Thyroid gland (tissue), 4 donors: ENCODE data around the gene RASA3. TPM values are rescaled to one million over a fixed set of nuclear protein-coding genes. Genes with fewer than 3 reads are reported as not detected.
"Not testable (repeated sequence)": the region's sequence is repeated elsewhere in the genome, so short reads cannot be mapped to it uniquely, and the experiment has no call there.

Experiments
- DNase-seq, 2 donors: peaks; one replicate each; pipeline ENCODE4 v3.0.0-alpha.2; 2019
- H3K27ac ChIP-seq, 3 donors: fragments of 200-600 bp; sonication (generic); 1 replicate in 2 of 3; 2 replicates in 1 of 3; pipeline ENCODE4 v1.5.1; 2016 to 2019; ENCODE audit warnings: mild to moderate bottlenecking in 1 of 3, moderate library complexity in 1 of 3
- H3K27me3 ChIP-seq: fragments of 200-600 bp; sonication (generic); one replicate; pipeline ENCODE4 v1.5.1; 2019
- H3K36me3 ChIP-seq, 2 donors: fragments of 200-600 bp; sonication (generic); one replicate each; pipeline ENCODE4 v1.5.1; 2016 to 2019
- H3K4me1 ChIP-seq, 2 donors: fragments of 200-600 bp; sonication (generic); one replicate each; pipeline ENCODE4 v1.5.1; 2017 to 2019
- H3K4me3 ChIP-seq, 3 donors: fragments of 200-600 bp; sonication (generic); replicated peaks in 1 of 3; 1 replicate in 2 of 3; 2 replicates in 1 of 3; pipeline ENCODE4 v1.5.1; 2016; ENCODE audit warnings: mild to moderate bottlenecking in 1 of 3
- H3K9me3 ChIP-seq: fragments of 200-600 bp; sonication (generic); one replicate; pipeline ENCODE4 v1.5.1; 2017
- CTCF ChIP-seq, 6 experiments: fragments of 200-600 bp in 3 of 6; fragments of 450-650 bp in 3 of 6; sonication (generic) in 3 of 6; IDR thresholded peaks; one replicate each; pipeline ENCODE4 v1.5.1; 2016 to 2019; ENCODE audit warnings: antibody characterized with exemption in 6 of 6, mild to moderate bottlenecking in 2 of 6, inconsistent platforms in 1 of 6, moderate library complexity in 1 of 6
- POLR2A ChIP-seq, 2 donors: fragments of 450-650 bp; IDR thresholded peaks; one replicate each; pipeline ENCODE4 v1.6.1; 2017; ENCODE audit warnings: antibody characterized with exemption in 2 of 2, mild to moderate bottlenecking in 2 of 2, moderate library complexity in 1 of 2
- WGBS, 2 donors: methylation state at CpG; one replicate each; pipeline ENCODE4 v1.1.5; 2017; 5-methylcytosine and 5-hydroxymethylcytosine counted together
- intact Hi-C: fragments of 100-400 bp; cut with DNase I; formaldehyde crosslinking; loops from one replicate; pipeline ENCODE4 v1.15.1; 2023
- total RNA-seq, 4 donors: library from RNA; depleted of rRNA; stranded (reverse); fragments of >200 nt; gene quantifications; one replicate each; pipeline ENCODE4 v1.2.3, GENCODE V29; 2016

The RASA3 gene
- total RNA-seq, 4 donors from 2014 or later: 22.3 to 32.3 (median 25.5) TPM

GRCh38 chr13:114151031-114151430 is 18.6 kb upstream of the RASA3 start:
- Histone ChIP-seq H3K4me1 (no peaks in the 10 kb centered on the region), H3K36me3 (no peaks in the 10 kb centered on the region), H3K27ac (peak overlapping the region in 1 of 3 donors; percentile 2), H3K9me3 (no peaks in the 10 kb centered on the region), H3K27me3 (no peaks in the 10 kb centered on the region), H3K4me3 (no peak overlapping the region)
- intact Hi-C loops: no loop called here
- TF ChIP-seq CTCF (IDR thresholded peaks at IDR 0.05) (no peak), POLR2A (IDR thresholded peaks at IDR 0.05) (no peak)
- 64 to 80% methylated on average over 6 to 9 of the region's 10 CpGs for WGBS, 2 donors
- no peak for DNase-seq

- WGBS, 2 donors: 85 to 90% methylated on average over 11 of the region's 12 CpGs
- Histone ChIP-seq H3K4me1 (no peaks in the 10 kb centered on the region), H3K9me3 (no peaks in the 10 kb centered on the region), H3K27me3 (no peaks in the 10 kb centered on the region), H3K27ac (no peak overlapping the region), H3K4me3 (no peak overlapping the region), H3K36me3 (no peaks in the 10 kb centered on the region)
- TF ChIP-seq CTCF (IDR thresholded peaks at IDR 0.05) (no peak), POLR2A (IDR thresholded peaks at IDR 0.05) (no peak)
- no peak for DNase-seq
- intact Hi-C loops: no loop called here
Observed at GRCh38 chr13:114149774-114150740, 17.6 kb upstream of the RASA3 start.

GRCh38 chr13:114148886-114149285 is 16.5 kb upstream of the RASA3 start:
- H3K9me3 ChIP-seq, intact Hi-C loops, H3K4me3 ChIP-seq, H3K4me1 ChIP-seq, H3K27ac ChIP-seq, H3K36me3 ChIP-seq, H3K27me3 ChIP-seq, DNase-seq: not testable (repeated sequence)
- WGBS, 2 donors: 88 to 91% methylated on average over 14 to 19 of the region's 19 CpGs

GRCh38 chr13:114148521-114148855 is 16.1 kb upstream of the RASA3 start:
- Histone ChIP-seq H3K27me3 (no peaks in the 10 kb centered on the region), H3K9me3 (no peaks in the 10 kb centered on the region), H3K27ac (no peak overlapping the region), H3K4me1 (no peaks in the 10 kb centered on the region), H3K4me3 (no peak overlapping the region), H3K36me3 (no peaks in the 10 kb centered on the region)
- WGBS, 2 donors: 81 to 89% methylated on average over 8 of the region's 8 CpGs
- no peak for TF ChIP-seq CTCF (IDR thresholded peaks at IDR 0.05)
- TF ChIP-seq POLR2A (IDR thresholded peaks at IDR 0.05): no peak
- no peak for DNase-seq
- intact Hi-C loops: no loop called here

GRCh38 chr13:114147803-114148520 is 15.5 kb upstream of the RASA3 start:
- Histone ChIP-seq H3K36me3 (no peaks in the 10 kb centered on the region), H3K4me3 (no peak overlapping the region), H3K27ac (no peak overlapping the region), H3K27me3 (no peaks in the 10 kb centered on the region), H3K9me3 (no peaks in the 10 kb centered on the region), H3K4me1 (peaks cover 0 to 2% of the 10 kb centered on the region in 2 donors)
- no peak for DNase-seq
- 77 to 82% methylated on average over 11 to 12 of the region's 22 CpGs for WGBS, 2 donors
- no peak for TF ChIP-seq CTCF (IDR thresholded peaks at IDR 0.05)
- intact Hi-C loops: no loop called here
